Dedifferentiated amniotic fluid mesenchymal stem cell (primary cell): ENCODE data around the gene ZNF112.
A peak's percentile ranks its signal among the peaks of the same experiment; 100 is the strongest.
"Not testable (repeated sequence)": the region's sequence is repeated elsewhere in the genome, so short reads cannot be mapped to it uniquely, and the experiment has no call there.

Experiments used
- DNase-seq: peaks from one replicate; pipeline ENCODE4 v3.0.0-alpha.2; 2016; ENCODE audit errors: extremely low spot score

Gene ZNF112

DNA sequence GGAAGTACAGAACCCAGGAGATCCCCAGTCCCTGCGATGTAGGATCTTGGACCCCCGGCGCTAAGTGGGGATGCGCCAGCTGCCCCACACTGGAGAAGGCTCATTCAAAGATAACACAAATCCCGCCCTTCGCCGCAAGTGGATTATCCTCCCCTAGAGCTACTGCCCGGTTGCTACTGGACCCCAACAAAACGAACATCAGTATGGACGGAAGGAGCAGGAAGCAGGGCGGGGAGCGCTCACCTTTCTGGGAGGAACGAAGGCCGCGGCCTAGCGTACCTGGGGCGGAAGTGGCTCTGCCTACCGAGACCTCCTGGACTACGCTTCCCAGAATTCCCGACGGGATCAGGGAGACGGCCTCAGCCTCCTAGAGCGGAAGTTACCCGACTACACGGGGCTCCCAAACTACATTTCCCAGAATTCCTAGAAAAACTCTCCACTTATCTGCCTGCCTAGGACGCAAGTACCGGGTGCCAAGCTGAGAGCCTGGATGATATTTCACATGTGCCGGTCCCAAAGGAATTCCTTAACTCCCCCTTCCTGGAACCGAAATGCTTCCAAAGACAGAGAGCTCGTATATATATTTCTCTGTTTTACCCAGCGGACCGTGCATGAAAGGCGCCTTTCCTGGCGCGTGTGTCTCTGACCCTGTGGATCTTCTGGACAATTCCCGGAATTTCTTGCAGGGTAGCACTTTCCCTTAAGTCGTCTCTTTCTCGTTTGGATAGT lies at the start of gene ZNF112:
ZNF112 (minus strand) TSS at position 298 of the 729 bp plus-strand sequence. CDS start 16,141 bp downstream, outside the sequence.
- peak; percentile 96 for DNase-seq

DNA sequence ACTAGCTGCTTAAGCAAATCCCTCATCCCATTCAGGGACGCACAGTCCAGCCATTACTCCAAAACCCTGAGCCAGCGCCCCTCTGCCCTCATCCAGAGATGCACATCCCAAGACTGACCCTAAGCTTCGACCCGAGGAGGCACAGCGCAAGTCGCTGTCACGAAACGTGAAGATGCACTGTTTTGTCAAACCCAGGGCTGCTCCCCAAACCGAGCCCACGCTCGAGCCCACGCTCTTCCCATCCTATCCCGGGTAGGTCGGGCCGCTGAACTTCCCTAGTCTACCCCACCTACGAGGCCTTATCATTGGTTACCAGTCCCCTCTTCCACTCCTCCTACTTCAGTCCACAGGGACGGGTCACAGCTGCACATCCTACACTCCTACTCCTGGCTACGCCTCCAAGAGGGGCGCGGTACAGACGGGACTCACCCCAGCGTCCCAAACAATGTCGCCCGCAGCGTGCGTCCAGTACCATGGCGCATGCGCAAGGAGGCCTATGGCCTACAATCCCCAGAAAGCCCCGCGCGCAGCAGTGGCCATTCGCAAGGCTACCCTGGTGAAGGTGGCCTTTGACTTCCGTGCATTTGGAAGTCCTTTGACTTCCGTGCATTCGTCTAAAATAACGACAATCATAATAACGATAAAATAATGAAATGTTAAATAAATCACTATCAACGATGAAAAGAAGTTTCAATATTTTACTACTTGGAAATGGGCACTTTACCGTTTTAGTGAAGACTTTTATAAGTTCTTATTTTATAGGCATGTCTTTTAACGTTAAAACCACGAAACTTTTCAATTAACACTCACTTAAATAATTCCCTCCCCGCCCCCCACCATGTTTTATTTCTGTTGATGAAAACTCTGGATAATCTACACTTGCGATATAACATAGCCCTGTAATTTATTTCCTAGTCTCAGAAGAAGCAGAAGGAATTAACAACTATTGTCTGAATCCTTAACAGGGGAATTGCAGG lies 44.9 kb upstream of the ZNF112 start, which contains the start of gene ZNF285:
ZNF285 (minus strand) TSS at position 470 of the 977 bp plus-strand sequence. CDS start 4,395 bp downstream, outside the sequence.
- DNase-seq = peak; percentile 93

DNA sequence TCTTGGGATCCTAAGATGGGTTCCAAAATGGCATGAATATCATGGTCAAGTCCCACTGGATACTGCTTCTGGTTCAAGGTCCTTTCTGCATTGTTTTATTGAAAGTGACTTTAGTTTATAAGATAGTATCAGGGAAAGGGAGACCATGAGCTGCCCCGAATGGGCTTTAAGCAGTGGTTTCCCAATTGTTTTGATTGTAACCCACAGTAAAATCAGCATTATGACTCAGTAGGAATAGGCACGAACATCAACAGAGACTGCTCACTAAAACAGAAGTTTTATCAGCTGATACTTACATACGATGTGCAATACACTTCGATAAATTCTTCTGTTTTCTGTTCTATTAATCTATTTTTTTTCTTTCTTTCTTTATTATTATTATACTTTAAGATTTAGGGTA lies 32.8 kb upstream of the ZNF112 start:
- not testable (repeated sequence) for DNase-seq

DNA sequence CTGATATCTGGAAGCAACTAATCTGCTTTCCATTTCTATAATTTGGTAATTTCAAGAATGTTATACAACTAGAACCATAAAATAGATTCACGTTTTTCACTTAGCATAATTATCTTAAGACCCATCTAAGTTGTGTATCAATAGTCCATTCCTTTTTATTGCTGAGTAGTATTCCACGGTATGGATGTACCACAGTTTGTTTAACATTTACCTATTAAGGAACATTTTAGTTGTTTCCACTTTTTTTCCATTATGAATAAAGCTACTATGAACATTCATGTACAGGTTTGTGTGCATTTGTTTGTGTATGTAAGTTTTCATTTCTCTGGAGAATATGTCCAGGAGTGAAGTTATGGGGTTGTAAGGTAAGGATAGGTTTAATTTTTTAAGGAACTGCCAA lies 18.3 kb upstream of the ZNF112 start:
- no peak for DNase-seq

DNA sequence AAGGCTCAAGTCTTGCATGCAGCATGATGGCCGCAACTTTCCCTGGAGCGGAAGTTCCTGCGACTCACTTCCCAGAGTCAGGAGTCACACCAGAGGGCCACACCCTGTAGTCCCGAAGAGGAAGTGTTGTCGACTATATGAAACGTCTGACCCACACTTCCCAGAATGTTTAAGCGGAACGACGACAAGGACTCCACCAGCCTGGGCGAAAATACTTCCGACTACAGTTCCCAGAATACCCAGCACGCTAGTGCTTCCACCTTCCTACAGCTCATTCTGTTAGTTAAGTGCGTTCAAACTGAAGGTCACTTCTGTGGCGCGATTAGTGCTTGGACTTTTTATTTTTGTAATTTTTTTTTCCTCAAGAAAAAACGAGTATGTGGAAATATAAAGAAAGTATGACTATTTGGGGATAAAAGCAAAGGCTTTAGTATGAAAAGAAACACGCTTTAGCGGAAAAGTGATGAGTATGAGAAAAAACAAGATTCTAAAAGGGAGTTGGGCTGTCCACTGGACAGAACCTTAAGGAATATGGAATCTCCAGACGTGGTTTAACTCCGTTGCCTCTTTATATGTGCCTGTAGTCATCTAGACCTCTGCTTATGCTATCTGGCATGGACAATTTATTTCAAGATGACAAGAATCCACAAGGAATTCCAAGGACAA lies 15.5 kb upstream of the ZNF112 start:
- DNase-seq = no peak

DNA sequence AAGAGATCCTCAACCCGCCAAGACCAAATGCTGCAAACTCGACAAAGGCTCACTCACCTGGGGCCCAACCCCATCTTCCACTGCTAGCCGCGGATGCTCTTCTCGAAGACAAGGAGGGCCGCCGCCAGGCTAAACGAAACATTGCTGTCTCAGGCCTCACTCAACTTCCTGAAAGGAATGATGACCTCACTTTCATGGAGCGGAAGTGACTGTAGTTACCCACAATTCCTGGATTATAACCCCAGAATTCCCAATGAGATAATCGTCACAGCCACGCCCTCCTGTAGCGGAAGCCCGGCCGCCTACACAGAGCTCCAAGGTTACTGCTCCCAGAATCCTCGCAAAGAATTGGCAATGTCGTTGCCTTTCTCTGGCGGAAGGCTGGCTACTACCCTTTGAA lies 10.5 kb upstream of the ZNF112 start:
- no peak for DNase-seq

DNA sequence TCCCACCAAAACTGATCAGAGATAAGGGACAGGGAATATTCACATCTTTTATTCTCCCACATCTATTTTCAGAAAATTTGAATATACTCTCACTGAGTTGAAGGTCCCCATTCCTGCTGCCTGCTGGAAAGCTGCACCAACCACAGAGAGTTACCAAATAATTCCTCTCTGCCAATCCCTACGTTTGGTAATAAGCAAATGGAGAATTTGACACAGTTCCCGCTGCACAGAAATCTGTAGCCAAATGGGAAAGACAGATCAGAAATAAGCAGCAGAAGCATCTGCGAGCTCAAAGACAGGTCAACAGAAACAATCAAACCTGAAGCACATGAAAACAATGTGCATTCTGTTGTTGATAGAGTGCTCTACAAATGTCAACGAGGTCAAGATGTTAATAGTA lies 9.9 kb downstream of the ZNF112 start:
- no peak for DNase-seq

DNA sequence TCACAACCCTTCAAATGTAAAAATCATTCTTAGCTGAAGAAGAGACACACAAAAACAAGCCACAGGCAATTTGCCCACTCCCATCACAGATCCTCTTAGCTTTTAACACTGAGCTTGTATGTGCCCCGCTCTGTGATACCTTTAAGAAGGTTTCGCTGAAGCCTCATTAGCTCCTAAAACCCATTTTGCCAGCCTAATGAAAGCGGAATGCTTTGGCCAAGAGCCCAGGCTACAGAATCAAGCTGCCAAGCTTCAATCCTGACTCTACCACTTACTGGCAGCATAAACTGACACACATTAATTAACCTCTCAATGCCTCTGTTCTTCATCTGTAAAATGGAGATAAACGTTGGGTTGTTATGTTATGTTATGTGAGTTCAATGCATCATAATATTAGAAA lies 10.5 kb downstream of the ZNF112 start:
- DNase-seq = no peak

DNA sequence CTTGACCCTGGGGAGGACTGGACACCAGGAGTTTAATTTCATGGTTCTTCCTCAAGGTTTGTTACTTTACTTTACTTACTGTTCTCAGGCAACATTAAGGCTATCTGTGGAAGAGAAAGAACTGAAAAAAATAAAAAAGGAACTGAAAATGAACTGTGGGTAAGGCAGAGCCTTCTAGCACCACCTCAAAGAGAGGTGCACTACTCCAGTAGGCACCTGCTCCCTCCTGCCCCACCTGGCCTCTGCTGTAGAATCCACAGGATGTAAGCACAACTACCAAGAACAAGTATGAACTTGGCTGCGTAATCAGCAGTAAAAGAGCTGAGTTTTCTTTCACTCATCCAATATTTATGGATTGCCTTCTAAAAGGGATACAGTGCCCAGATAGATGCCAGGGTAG lies 12.2 kb downstream of the ZNF112 start:
- no peak for DNase-seq

DNA sequence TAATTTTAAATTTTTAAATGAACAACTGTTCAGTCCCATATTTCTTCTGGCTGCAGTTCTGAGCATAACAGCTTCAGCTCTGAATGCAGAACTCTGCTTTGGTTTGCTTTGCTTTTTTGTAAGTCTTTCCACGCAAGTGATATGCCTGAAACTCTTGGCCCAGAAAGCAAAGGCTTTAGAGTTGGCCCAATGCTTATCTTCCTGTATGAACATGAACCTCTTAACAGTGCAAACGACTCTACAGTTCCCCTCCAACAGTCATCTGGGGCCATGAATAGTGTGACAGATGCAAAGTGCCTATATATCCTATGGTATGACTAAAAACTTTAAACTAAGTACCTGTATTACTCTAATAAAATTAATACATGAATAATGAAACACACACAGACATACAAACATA lies 14.7 kb downstream of the ZNF112 start:
- DNase-seq = no peak

DNA sequence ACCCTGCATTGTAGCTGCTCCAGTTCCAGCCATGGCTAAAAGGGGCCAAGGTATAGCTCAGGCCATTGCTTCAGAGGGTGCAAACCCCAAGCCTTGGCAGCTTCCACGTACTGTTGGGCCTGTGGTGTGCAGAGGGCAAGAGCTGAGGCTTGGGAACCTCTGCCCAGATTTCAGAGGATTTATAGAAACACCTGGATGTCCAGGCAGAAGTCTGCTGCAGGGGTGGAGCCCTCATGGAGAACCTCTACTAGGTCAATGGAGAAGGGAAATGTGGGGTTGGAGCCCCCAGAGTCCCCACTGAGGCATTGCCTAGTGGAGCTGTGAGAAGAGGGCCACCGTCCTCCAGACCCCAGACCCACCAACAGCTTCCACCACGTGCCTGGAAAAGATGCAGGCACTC lies 21.8 kb downstream of the ZNF112 start:
- DNase-seq = not testable (repeated sequence)

DNA sequence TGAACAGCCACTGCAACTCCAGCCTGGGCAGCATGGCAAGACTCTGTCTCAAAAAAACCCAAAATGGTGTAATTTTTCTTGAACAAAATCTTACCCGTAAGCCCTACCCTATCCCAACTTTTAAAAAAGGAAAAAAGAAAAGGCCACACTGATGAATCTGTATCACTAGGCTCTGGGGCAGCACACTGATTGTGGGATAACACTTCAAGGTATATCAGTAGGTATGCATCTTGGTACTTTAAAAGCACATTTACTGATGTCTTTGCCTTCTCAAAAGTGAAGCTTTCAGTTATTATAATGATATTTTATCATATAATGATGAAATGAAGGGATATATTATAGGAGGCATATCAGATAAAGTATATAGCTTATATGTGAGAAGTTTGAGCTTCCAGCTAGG lies 24.3 kb downstream of the ZNF112 start:
- DNase-seq = no peak

DNA sequence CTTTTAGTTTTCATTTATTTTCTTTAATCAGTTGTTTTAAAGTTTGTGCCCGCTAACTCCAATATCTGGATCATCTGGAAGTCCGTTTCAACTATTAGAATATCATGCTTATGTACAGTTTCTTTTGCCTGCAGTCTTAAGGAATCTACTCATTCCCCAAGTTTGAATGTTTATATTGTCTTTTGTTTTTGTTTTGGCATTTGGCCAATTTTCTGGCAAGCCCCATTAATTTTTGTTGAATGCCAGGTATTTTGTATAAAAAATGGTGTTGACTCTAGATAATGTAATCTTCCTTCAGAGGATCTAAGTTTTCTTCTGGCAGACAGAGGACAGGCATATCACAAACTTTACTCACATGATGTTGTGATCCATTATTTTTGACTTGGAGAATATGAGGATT lies 40.6 kb downstream of the ZNF112 start:
- DNase-seq = no peak

DNA sequence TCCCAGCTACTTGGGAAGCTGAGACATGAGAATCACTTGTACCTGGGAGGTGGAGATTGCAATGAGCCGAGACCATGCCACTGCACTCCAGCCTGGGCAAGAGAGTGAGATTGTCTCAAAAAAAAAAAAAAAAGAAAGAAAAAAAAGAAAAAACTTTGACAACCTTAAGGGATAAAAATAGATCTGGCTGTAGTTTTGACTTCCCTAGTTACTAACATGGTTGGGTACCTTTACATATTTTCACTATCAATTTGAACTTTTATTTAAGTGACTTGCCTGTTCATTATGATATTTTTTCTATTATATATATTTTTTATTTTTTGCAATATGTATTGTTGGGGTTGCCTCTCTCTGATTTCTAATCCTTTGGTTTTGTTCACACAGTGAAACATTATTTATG lies 43.2 kb downstream of the ZNF112 start:
- DNase-seq = no peak

DNA sequence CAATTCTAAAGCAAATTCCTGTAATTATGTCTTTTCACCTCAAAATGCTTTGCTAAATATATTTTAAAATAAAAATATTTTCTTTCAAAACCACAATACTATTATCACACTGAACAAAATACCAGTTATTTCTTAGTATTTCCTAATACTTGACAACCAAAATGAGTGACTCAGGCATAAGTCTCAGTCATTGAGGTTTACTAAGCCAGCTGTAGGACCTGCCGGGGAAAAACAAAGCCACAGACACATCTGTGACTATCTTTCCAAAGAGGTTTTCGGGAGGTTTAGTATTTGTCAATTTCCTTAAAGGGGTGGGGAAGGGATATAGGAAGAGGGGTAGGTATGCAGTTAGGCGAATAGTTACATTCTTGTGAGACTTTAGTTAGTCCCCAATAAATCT lies 48.5 kb downstream of the ZNF112 start:
- no peak for DNase-seq

DNA sequence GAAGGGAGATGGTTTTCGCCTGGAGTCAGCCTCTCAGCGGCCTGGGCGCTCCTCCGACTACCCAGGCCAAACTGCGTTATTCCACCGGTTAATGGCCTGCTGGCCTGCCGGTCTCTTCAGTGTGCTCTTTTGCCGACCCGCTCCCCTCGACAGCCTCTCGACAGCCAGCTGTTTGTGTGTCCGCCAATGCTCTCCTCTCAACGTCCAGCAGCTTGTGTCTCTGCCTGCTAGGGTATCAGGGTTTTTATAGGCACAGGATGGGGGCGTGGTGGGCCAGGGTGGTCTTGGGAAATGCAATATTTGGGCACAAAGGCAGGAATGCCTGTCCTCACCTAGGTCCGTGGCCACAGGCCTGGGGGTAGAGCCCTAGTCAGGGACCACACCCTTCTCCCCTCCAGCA lies 50.2 kb downstream of the ZNF112 start:
- DNase-seq = no peak

DNA sequence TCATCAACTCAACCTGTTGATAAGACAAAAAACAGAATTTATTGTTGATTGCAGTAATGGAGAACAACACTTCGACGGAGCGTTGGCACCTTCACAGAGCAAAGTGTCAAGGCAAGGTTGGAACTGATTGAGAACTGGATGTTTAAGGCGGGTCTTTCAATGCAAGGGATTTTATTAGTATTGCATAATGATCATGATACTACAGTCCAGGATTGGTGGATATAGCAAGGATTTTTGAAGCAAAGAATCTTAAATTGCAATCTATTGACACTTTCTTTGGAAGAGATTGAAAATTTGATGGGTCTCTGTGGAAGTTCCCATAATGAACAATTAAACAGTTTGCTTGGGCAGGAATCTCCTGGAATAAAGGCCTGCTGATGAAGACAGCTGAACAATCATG lies 51.0 kb downstream of the ZNF112 start:
- DNase-seq = no peak

DNA sequence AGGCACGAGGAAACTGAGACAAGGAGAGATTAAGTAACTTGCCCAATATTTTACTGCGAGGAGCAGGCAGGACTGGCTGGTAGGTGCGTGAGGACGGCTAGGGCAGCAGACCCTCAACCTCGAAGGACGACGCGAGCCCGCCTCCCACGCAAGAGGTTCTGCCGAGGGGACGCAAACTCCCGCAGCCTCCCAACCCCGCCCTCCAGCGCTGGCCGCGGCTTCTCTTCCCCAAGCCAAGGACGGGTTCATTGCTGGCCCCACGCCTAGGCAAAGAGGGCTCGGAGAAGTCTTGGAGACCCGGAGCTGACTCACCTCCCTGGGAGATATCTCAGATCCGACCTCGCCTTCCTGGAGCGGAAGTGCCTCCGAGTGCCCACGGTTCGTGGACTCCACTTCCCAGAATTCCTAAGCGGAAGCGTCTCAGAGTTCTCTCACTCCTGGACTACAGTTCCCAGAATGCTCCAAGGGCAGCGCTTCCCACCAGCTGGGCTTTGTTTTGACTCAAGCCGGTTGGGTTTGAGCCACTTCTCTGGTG lies 51.8 kb downstream of the ZNF112 start, which contains the start of gene ZNF235:
ZNF235 (minus strand) TSS at position 367 of the 535 bp plus-strand sequence. CDS start 1,621 bp downstream, outside the sequence.
- peak; percentile 99 for DNase-seq

DNA sequence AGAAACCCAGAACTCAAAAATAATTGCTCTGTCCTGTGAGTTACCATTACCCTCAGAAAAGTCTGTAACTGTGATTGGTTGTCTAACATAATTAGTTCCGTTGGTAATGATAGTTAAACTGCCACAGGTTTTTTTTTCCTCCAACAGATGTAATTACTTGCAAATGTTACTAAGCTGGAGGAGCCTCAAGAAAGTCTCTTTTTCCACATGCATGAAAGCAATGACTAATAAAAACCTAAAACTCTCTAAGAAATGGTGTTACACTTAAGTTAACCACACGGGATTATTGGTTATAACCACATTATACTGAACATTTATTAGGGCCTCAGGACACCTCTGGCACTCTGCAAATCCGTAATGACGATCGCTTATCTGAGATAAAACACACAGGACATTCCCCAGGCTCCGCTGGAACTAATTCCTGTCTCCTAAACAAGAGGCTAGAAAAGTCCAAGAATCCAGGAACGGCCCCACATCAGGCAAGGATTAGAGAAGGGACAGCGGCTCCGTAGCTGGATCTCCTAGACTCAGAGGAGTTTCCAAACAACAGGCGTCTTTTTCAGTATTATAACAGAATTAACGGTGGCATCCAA lies 52.4 kb downstream of the ZNF112 start:
- DNase-seq = peak; percentile 15

DNA sequence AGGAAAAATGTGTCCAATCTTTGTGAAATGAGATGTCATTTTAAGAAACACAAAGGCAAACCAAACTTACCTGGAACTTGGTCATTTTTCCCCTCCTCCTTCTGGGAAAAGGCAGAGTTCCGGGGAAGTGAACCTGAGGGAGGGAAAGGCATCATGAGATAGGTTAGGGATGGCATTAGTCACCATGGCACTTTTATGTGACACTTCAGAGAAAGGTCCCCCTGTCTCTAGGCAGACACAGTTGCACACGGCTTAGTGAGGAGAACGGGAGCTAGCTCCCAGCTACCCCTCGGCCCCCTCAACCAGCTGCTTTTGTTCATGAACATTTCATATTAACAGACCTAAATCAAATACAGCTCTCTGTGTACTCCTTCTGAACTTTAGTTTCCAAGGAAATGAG lies 53.2 kb downstream of the ZNF112 start:
- DNase-seq = no peak

DNA sequence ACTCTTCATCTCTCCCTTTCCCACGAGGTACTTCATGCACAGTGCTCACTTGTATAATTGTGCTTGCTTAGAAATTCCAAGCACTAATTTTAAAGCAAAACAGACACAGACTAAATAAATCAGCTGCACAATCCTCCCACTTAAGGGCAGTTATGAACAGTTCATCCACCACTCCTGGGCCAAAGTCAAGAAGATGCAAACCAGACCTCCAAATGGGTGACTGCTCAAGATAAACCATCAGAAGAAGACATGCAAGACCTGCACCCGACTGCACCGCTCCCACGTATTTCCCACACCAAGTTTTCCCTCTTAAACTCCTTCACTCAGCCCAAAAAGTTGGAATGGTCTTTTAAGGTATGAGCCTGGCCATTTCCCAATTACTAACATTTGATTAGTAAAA lies 71.5 kb downstream of the ZNF112 start:
- no peak for DNase-seq
